ENCODE results near the gene PLEKHM3.

PLEKHM3 gene

GRCh38 chr2:207944334-207944733, 81.0 kb downstream of the PLEKHM3 start:
- DNase-seq: no peak

DNA sequence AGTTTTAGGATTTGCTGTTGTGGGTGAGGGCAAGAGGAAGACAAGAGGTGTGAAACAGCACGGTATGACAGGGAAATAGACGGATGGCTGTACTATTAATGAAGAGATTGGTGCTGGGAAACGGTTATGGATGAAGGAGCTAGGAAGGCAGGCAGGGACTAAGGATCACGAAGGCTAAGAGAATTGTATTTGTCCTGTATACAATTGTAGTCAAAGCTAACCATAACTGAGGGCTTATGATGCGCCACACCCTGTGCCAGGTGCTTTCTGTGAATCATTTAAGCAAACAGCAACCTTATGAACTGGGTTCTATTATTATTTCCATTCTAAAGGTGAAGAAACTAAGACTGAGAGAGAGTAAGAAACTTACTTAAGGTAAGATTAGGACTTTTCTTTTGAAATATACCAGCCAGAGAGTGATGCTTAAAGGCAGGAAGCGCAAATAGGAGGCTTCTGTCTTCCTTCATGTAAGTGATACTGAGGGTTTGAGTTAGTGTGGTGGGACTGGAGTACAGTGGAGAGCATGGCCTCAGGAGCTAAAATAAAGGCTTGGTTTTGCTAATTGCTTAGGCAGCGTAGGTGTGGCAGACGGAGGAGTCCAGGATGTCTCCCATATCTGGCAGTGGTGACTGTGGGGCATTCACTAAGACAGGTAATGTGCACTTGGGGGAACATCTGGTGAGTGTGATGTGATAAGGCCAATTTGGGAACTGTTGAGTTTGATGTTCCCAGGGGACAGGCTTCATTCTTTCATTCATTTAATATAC, 85.8 kb downstream of the PLEKHM3 start:
- no peak for DNase-seq

- no peak for DNase-seq
Measured at GRCh38 chr2:207938886-207939285, 86.4 kb downstream of the PLEKHM3 start.

DNA sequence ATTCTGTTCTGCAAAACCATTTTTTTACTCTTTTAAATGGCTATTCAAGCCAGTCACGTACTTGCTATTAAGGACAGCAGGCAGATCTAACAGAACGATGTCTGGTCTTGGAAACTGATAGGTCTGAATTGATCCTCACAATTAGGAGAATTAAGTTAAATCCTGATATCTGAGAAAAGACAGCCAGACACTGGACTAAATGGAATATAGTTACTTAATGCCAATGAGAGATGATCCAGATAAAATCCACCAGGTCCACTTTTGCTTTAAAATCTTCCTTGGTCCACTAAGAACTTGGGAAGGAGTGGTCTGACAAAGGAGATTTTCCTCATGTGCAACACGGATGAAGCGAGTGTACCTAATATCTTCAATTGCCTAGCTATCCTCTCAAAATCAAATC, 86.9 kb downstream of the PLEKHM3 start:
- no peak for DNase-seq

GRCh38 chr2:207937823-207938222, 87.5 kb downstream of the PLEKHM3 start:
- no peak for DNase-seq

DNA sequence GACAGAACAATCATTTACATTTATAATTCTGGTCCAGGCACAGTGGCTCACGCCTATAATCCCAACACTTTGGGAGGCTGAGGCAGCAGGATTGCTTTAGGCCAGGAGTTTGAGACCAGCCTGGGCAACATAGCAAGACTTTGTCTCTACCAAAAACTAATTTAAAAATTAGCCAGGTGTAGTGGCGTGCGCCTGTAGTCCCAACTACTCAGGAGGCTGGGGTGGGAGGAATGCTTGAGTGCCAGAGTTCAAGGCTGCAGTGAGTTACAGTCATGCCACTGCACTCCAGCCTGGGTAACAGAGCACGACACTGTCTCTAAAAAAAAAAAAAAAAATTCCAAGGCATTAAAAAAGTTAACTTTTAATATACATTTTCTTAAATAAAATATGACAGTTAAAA, 88.1 kb downstream of the PLEKHM3 start:
- no peak for DNase-seq

- DNase-seq: no peak
Measured at GRCh38 chr2:207936380-207936779, 88.9 kb downstream of the PLEKHM3 start.

DNA sequence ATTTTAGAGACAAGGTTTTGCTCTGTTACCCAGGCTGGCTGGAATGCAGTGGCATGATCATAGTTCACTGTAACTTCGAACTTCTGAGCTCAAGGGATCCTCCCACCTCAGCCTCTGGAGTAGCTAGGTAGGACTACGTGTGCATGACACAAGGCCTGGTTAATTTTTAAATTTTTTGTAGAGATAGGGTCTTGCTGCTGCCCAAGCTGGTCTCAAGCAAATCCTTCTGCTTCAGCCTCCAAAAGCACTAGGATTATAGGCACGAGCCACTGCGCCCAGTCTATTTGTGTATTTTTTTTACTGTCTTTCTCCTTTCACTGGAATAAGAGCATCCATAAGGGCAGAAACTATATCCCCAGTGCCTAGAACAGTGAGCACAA, 89.3 kb downstream of the PLEKHM3 start:
- no peak for DNase-seq

DNA sequence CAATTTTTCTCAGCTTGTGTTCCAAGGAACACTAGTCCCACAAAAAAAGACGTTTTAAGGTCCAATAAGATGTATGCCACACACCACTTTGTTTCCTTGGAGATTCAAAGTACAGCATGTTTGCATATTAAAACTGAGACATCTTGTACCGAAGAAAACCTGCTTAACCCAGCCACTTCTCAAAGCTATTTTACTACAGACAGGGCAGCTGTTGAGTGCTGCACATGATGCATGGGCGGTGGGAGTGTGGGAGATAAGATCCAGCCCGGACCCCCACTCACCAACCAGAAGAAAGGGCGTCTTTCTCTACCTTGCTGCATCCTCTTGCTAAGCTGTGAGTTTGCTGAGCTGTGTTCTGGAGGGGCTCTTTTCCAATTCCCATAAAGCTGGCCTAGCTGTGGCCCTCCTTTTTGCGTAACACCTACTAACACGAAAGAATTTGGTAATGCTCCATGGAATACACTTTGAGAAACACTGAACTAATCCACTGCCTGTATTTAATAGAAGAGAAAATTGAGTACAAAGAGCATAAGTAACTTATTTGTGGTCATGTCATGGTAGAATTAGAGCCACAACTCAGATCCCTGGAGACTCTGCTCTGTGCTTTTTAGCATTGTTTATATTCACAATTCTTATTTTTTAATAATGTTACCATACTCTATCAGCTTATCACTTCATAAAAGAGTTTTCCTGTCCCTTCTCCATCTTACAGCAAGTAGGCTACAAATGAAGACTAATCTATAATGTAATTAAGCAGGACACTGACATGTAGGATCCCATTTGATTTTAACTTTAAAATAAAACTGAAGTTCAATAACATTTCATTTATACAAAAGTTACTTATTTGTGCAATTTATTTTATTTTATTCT, 90.0 kb downstream of the PLEKHM3 start:
- no peak for DNase-seq

DNA sequence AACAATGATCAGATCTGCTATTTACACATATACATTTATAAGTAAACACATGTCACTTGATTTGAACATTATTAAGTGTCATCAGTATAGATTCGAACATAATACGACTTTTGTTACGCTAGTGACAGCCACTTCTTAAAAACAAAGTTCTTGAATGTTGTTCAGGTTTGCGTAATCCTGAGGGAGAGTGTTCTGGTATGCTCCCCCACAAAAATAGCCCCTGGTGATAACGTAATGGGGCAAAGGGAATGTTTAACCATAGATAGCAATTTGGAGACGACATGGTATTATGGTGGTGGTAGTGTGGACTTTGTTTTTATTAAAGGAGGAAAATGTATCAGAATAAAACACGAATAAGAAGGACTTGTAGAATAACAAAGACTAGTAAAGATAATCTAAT, 90.6 kb downstream of the PLEKHM3 start:
- no peak for DNase-seq

- DNase-seq: no peak
Measured at GRCh38 chr2:207933396-207934065, 91.8 kb downstream of the PLEKHM3 start.

- DNase-seq: no peak
Measured at GRCh38 chr2:207932106-207932505, 93.2 kb downstream of the PLEKHM3 start.

DNA sequence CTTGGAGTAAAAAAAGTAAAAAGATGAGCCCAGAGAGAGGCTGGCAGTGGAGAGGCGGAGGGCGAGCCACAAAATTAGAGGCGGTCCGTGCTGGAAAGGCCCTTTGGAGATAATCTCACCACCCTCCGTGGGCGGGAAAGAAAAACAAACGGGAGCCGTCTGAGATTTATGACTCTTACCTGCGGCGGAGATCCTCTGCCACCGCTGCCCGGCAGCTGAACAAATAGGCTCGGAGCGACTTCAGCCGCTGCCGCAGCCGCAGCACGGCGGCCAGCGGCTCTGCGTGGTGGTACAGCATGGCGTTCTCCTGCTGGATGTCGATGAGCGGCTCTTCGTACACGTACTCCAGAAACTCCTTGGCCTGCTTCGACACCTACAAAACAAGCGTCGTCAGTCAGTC, 94.6 kb downstream of the PLEKHM3 start:
- DNase-seq: no peak

DNA sequence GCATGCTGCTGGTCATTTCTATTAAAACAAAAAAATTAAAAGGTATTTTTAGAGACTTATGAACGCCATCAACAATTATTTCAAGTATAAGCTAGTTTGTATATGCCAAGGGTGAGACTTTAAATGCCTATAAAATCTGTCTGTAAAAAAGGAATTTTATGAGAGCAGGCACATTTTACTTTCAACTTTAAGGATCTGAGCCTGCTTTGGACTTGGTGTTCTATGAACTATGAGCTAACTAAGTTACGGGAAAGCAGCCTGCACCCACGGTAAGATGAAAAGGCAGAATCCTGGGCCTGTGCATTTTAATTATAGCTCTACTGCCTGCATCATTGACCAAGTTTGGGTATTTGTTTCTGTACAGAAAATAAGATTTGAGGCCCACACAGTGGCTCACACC, 95.4 kb downstream of the PLEKHM3 start:
- DNase-seq: no peak

GRCh38 chr2:207928079-207928478, 97.2 kb downstream of the PLEKHM3 start:
- DNase-seq: no peak

- DNase-seq: no peak
Measured at GRCh38 chr2:207926989-207927300, 98.4 kb downstream of the PLEKHM3 start.

DNA sequence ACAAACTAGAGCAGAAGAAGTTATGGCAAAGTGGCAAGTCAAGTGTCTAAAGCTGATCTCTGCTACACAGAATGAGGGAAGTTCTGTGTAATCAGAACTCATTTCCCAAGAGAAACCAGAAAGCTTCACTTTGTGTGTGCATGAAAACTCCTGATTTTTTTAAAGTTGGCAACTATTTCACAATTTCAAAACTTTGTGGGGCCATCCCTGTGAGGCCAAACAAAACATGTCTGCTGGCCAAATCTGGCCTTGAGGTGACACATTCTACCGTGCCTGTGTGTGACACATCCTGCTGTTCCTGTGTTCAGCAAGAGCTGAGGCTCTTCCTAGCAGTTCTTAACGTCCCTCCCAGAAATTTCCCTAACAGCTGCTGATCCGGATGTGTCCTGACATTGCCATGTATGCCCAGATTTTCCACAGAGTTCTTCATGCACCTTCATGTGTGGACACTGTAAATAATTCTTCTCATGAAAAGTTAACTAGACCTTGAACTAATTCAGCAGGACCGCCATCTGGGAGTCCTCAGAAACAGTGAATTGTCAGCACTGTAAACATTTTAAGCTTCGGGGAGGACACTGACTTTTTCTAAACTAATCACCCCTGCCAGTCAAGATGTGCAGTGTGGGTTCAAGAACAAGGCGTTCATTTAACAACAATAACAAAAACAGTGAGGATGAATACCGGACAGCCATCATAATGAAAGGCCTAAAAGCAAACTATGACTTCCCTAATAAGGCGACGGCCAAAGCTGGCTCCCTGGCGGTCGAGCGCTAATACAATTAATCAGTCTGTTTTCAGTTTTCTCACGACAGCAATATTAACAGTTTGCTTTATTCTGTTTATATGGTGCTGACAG, 99.0 kb downstream of the PLEKHM3 start:
- no peak for DNase-seq

DNA sequence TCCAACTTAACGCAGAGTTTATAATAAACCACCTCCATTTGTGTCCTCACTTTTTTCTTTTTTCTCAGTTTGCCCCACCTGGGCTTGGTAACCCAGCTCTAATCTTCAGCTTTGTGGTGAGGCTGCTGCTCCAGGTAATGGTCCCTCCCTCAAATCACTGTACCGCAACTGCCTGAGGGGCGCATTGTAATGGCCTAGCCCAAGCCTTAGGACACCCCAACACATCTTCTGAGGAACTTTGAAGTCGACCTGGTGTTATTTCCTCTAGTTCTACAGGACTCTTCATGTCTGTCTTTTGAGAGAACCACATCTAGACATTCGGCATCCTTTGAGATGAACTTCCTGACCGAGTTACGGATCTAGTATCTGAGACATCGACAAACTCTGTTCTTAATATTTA, 99.7 kb downstream of the PLEKHM3 start:
- no peak for DNase-seq

DNA sequence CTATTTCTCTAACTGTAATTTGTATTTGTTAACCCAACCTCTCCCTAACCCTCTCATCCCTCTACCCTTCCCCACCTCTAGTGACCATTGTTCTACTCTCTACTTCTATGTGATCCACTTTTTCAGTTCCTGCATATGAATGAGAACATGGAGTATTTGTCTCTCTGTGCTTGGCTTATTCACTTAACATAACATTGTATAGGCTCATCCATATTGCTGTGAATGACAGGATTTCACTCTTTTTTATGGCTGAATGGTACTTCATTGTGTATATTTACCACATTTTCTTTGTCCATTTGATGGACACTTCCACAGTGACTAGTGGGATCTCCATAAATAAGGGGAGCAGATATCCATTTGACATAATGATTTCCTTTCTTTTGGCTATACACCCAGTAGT, 103.7 kb downstream of the PLEKHM3 start:
- DNase-seq: no peak

- no peak for DNase-seq
Measured at GRCh38 chr2:207920721-207921120, 104.6 kb downstream of the PLEKHM3 start.

- DNase-seq: no peak
Measured at GRCh38 chr2:207920321-207920720, 105.0 kb downstream of the PLEKHM3 start.

DNA sequence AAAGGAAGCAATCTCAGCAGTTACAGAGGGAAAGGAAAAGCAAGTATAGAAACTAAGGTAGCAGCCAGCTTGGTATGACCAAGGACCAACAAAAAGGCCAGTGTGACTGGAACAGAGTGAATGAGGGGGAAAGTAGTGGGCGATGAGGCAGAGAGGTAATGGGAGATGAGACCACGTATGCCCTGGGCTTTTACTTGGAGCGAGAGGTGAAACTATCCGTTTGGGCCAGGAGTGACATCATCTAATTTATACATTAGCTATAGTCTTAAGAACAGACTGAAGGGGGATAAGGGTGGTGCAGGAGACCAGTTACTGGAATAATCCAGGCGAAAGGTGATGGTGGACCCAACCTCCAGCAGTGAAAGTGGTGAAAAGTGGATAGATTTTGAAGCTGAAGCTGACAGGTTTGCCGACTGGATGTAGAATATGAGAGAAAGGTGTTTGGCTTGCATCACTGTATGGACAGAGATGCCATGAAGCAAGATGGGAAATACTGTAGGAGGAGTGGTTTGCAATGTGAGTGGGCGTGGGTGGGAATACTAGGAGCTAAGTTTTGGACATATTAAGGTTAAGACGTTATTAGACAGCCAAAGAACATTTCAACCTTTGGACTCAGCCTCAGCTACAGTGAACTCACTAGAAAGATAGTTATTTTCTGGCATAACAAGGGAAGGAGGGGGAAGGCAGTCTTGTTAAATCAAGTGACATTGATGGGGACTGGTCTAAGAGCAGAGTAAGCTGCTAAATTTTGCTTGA, 106.0 kb downstream of the PLEKHM3 start:
- DNase-seq: no peak

Data from stimulated activated CD4-positive, alpha-beta T cell treated with anti-CD3 and anti-CD28 coated beads, Interleukin-4, amount 100 ng/mL, for 1 hour (primary cell).